Colonic mucosa (tissue), 4 donors: ENCODE measurements around the gene EPN2. TPM values are rescaled to one million over a fixed set of nuclear protein-coding genes. Genes with fewer than 3 reads are reported as not detected.

Source experiments
- DNase-seq: peaks from one replicate; pipeline ENCODE4 v3.0.0-alpha.2; 2020
- H3K27ac ChIP-seq: fragments of 200-600 bp; one replicate; pipeline ENCODE4 v1.8.0; 2021
- H3K27me3 ChIP-seq: fragments of 200-600 bp; one replicate; pipeline ENCODE4 v1.8.0; 2021
- H3K36me3 ChIP-seq: fragments of 200-600 bp; one replicate; pipeline ENCODE4 v1.8.0; 2021
- H3K4me1 ChIP-seq: fragments of 200-600 bp; one replicate; pipeline ENCODE4 v1.8.0; 2021; ENCODE audit warnings: mild to moderate bottlenecking
- H3K4me3 ChIP-seq: fragments of 200-600 bp; one replicate; pipeline ENCODE4 v1.8.0; 2021
- H3K9ac ChIP-seq, 2 donors: one replicate each; pipeline ENCODE4 v1.7.0; 2013; ENCODE audit warnings: control low read depth in 2 of 2, low read depth in 2 of 2, low read length in 2 of 2
- H3K9me3 ChIP-seq: fragments of 200-600 bp; one replicate; pipeline ENCODE4 v1.8.0; 2021
- intact Hi-C: fragments of 100-400 bp; cut with DNase I; formaldehyde crosslinking; loops from one replicate; pipeline ENCODE4 v1.14.1; 2022
- total RNA-seq, 2 donors: library from RNA; stranded (reverse); fragmentation: NEBNext Ultra II Directional in 1 of 2; extraction: Animal tissue kit (Norgen Biotek cat#: 25700) in 1 of 2; gene quantifications; one replicate each; pipeline ENCODE4 v1.2.1, GENCODE V29; 2021
- TF ChIP-seq, protein P1 (sequence below): fragments of 200-600 bp; IDR thresholded peaks from one replicate; pipeline ENCODE4 v1.8.0; 2022; ENCODE audit warnings: antibody characterized with exemption, mild to moderate bottlenecking
- donor health status: healthy.
- donor health status: DM: no; HTN: no; CAD: no.
- donor health status: DM: no; HTN: no; CAD: no.

EPN2 gene
- total RNA-seq, 2 donors from 2014 or later, result 34.7 to 36.3 TPM

DNA sequence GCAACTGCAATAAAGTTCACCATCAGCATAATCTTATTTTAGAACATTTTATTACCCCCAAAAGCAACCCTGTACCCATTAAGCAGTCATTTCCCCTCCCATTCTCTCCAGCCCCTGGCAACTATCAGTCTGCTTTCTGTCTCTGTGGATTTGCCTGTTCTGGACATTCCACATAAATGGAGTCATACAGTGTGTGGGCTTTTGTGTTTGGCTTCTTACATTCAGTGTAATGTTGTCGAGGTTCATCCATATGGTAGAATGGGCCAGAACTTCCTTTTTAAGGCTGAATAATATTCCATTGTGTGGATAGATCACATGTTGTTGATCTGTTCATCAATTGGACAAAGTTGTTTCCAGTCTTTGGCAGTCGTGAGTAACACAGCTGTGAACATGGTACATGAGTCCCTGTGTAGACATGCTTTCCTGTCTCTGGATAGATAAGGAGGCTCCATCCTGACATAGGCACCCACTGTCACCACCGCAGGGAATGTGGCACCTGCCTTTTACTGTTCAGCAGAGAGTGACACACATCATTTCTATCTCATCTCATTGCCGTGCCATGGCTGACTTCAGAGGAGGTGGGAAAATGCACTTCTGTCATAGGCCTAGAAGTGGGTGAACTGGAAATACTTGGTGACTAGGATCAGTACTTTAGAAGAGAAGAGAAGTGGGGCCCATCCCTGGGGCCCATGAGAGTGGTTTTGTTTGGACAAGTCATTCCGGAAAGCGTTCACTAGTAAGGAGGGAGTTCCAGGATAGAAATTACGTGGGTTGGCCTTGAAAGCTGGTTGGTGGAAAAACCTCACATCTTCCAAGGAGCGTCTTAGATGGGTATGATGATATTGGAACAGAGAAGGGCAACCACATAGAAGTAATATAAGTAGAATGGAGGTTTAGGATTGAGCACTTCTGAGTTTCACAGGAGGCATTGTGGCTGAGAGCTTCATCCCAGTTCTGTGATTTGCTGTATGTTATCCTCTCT, 25.8 kb downstream of the EPN2 start:
- no peaks in the 10 kb centered on the region for H3K9me3 ChIP-seq
- no peak overlapping the region for H3K4me3 ChIP-seq
- H3K4me1 ChIP-seq, result no peaks in the 10 kb centered on the region
- no peak for DNase-seq
- intact Hi-C loops, result no loop called here
- H3K27me3 ChIP-seq, result no peaks in the 10 kb centered on the region
- TF ChIP-seq, protein P1, sequence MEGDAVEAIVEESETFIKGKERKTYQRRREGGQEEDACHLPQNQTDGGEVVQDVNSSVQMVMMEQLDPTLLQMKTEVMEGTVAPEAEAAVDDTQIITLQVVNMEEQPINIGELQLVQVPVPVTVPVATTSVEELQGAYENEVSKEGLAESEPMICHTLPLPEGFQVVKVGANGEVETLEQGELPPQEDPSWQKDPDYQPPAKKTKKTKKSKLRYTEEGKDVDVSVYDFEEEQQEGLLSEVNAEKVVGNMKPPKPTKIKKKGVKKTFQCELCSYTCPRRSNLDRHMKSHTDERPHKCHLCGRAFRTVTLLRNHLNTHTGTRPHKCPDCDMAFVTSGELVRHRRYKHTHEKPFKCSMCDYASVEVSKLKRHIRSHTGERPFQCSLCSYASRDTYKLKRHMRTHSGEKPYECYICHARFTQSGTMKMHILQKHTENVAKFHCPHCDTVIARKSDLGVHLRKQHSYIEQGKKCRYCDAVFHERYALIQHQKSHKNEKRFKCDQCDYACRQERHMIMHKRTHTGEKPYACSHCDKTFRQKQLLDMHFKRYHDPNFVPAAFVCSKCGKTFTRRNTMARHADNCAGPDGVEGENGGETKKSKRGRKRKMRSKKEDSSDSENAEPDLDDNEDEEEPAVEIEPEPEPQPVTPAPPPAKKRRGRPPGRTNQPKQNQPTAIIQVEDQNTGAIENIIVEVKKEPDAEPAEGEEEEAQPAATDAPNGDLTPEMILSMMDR, result no peak
- no peaks in the 10 kb centered on the region for H3K36me3 ChIP-seq
- H3K9ac ChIP-seq, result peak overlapping the region in 1 of 2 donors; percentile 21
- H3K27ac ChIP-seq, result peak overlapping the region; percentile 53

DNA sequence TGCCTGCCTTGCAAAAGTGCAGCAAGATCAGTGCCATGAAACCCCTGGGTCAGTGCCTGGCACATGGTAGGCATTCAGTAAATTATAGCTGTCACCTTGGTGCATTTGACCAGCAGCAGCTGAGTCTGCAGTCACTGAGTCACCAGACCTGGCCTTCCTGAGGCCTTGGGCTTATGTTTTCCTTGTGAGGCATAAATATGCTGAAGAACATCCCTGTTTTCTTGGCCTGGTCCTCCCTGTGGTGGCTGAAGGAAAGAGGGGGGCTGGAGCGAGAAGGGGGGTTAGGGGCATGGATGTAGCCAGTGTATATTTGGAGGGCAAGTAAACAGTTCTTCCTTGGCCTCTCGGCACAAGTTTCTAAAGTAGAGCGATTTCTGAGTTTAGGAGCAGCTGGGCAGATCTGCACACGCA, 26.5 kb downstream of the EPN2 start:
- Histone ChIP-seq H3K27me3 (no peaks in the 10 kb centered on the region), H3K27ac (peak overlapping the region; percentile 53), H3K9me3 (no peaks in the 10 kb centered on the region), H3K4me1 (peaks cover 7% of the 10 kb centered on the region), H3K9ac (peak overlapping the region in 1 of 2 donors; percentile 21), H3K36me3 (no peaks in the 10 kb centered on the region), H3K4me3 (no peak overlapping the region)
- intact Hi-C loops, result no loop called here
- TF ChIP-seq, protein P1, result no peak
- no peak for DNase-seq

DNA sequence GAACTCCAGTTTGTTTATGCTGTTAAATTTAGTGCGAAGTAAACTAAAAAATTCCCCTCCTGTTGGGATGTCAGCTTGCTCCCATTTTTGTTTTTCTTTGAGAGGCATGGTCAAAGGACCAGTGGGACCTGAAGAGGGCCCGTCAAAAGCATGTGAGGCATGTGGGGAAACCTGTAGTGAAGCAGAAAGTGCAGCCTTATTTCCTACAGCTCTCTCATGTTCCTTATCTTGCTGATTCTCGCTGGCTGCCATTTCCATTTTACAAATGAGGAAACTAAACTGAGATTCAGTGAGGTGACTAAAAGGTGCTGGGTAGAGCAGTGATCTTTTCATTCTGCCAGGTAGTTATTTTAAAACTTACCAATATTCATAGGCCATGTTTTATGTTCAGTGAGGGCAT, 27.1 kb downstream of the EPN2 start:
- H3K4me1 ChIP-seq, result peaks cover 10% of the 10 kb centered on the region
- H3K4me3 ChIP-seq, result no peak overlapping the region
- intact Hi-C loops, result no loop called here
- no peaks in the 10 kb centered on the region for H3K9me3 ChIP-seq
- no peak overlapping the region for H3K9ac ChIP-seq
- DNase-seq, result no peak
- TF ChIP-seq, protein P1, result no peak
- H3K36me3 ChIP-seq, result no peaks in the 10 kb centered on the region
- no peaks in the 10 kb centered on the region for H3K27me3 ChIP-seq
- no peak overlapping the region for H3K27ac ChIP-seq

DNA sequence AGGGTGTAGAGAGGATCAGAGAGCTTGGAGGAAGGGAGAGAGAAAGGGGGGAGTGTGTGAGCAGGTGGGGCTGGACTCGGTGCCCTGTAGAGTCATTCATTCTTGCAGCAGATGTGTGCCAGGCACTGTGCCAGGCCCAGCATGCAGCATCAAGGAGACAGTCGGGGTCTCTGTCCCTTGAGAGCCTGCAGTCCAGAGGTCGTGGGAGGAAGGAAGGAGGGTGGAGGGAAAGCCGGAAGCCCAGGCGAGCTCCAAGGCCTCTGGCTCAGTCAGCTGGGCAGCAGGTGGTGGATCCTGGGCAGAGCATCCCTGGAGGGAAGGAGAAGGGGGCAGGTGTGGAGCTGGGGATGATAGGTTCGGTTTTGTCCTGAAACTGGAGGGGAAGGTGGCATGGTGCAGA, 27.5 kb downstream of the EPN2 start:
- DNase-seq, result no peak
- no peak overlapping the region for H3K4me3 ChIP-seq
- H3K4me1 ChIP-seq, result peaks cover 10% of the 10 kb centered on the region
- no peaks in the 10 kb centered on the region for H3K36me3 ChIP-seq
- intact Hi-C loops, result no loop called here
- H3K27me3 ChIP-seq, result no peaks in the 10 kb centered on the region
- H3K9me3 ChIP-seq, result no peaks in the 10 kb centered on the region
- no peak overlapping the region for H3K27ac ChIP-seq
- TF ChIP-seq, protein P1, result no peak
- no peak overlapping the region for H3K9ac ChIP-seq

DNA sequence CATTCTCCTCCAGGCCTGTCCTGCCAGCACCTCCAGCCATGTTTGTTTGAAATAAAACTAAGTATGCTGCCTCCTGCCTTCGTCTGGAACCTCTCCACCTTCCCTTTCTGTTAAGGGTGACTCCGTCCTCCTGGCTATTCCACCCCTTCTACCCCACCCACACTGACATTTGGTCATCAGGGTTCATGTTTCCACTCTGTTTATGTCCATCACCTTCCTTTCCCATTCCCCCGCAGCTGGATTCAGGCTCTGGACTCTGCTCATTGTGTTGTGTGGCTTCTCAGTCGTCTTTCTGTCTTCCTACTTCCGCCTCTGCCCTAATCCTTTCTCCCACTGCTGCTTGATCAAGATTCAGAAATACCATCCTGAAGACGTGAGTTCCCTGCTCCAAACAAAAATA, 28.6 kb downstream of the EPN2 start:
- no peaks in the 10 kb centered on the region for H3K36me3 ChIP-seq
- no peaks in the 10 kb centered on the region for H3K9me3 ChIP-seq
- intact Hi-C loops, result no loop called here
- TF ChIP-seq, protein P1, result no peak
- peaks cover 18% of the 10 kb centered on the region for H3K4me1 ChIP-seq
- no peak overlapping the region for H3K27ac ChIP-seq
- no peak overlapping the region for H3K9ac ChIP-seq
- H3K4me3 ChIP-seq, result no peak overlapping the region
- H3K27me3 ChIP-seq, result no peaks in the 10 kb centered on the region
- DNase-seq, result no peak
